ENCODE measurements around the gene GRAP.

GRCh38 chr17:19011581-19011980 is 35.2 kb downstream of the GRAP start:
- TF ChIP-seq, protein P1, sequence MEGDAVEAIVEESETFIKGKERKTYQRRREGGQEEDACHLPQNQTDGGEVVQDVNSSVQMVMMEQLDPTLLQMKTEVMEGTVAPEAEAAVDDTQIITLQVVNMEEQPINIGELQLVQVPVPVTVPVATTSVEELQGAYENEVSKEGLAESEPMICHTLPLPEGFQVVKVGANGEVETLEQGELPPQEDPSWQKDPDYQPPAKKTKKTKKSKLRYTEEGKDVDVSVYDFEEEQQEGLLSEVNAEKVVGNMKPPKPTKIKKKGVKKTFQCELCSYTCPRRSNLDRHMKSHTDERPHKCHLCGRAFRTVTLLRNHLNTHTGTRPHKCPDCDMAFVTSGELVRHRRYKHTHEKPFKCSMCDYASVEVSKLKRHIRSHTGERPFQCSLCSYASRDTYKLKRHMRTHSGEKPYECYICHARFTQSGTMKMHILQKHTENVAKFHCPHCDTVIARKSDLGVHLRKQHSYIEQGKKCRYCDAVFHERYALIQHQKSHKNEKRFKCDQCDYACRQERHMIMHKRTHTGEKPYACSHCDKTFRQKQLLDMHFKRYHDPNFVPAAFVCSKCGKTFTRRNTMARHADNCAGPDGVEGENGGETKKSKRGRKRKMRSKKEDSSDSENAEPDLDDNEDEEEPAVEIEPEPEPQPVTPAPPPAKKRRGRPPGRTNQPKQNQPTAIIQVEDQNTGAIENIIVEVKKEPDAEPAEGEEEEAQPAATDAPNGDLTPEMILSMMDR (IDR thresholded peaks at IDR 0.05) = no peak
- no peak for TF ChIP-seq POLR2A (IDR thresholded peaks at IDR 0.05)

Data from body of pancreas (tissue), 4 donors.